GM19372 (cell line): Measurements from ENCODE around the gene BHLHA15.

Experiments used
- ATAC-seq: cut with Tn5 transposase; IDR thresholded peaks from one replicate; pipeline ENCODE4 v1.9.1; 2021; ENCODE audit warnings: mild to moderate bottlenecking, low read depth, moderate library complexity; ENCODE audit not compliant: unreplicated experiment

BHLHA15 gene

GRCh38 chr7:98223351-98223897, 12.2 kb downstream of the BHLHA15 start:
- no peak for ATAC-seq

- no peak for ATAC-seq
These were observed 12.9 kb downstream of the BHLHA15 start for GRCh38 chr7:98223898-98224700.

- ATAC-seq, result no peak
These were observed 13.5 kb downstream of the BHLHA15 start for GRCh38 chr7:98224701-98225181.

DNA sequence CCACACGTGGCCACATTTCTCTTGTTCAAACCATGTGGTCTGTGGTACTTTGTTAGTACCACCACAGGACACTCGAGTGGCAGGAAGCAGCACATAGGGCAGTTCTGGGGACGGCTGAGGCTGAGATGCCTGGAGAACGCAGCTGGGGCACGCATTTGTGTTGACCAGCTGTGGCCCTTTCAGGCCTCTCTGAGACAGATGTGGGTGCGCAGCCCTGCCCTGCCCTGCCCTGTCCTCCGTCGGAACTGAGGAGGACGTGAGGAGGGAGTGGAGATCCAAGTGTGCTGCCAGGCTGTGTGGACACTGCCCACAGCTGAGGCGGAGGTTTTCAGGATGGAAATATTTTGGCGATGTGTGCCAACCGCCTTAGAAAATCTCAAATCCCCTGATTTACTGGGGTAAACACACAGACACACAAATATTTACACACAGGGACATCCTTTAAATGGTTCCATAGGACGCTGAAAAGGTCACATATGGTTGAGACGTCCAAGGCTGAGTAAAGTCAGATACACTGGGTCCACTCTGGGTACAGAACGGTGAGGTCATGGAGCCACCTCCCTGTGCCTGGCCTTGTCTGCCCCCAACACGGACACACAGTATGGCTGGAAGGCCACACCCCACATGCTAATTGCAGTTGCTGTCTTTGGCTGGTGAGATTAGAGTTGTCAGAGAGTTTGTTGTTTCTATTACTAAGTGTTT, 14.8 kb downstream of the BHLHA15 start:
- ATAC-seq, result no peak

DNA sequence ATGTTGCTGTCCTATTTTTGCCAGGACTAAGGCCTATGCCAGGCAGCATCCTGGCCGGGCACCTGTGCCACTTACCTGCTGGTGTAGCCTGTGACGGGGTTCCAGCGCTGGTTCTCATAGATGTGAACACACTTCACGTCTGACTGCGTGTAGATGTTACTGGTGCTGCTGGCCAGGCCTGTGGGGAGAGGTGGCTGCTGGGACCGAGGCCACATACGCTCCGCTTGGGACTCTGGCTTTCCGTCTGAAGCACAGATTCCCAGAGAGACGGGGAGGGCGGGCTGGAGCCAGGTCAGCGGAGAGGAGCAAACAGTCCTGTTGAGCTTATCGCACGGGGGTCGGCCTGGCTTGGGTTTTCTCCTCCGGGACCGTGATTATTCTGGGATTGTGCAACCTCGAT, 16.7 kb downstream of the BHLHA15 start:
- ATAC-seq, result no peak

DNA sequence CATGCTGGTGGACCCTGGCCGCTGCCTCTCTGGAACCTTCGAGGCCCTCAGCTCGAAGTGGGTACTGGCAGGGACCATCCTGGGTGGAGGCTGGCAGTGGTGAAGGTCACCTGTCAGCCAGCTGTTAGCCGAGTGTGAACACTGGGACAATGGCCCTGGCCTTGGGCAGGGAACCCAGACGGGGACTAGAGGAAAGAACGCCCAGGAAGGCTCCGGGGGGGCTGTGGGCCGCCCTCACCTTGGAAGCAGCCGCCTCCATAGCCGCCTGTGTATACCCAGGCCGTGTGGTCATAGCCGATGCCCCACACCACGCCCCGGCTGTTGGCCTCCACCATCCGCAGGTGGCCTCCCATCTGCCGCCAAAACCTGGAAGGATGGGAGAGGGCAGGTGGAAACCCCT, 17.6 kb downstream of the BHLHA15 start:
- ATAC-seq, result no peak

DNA sequence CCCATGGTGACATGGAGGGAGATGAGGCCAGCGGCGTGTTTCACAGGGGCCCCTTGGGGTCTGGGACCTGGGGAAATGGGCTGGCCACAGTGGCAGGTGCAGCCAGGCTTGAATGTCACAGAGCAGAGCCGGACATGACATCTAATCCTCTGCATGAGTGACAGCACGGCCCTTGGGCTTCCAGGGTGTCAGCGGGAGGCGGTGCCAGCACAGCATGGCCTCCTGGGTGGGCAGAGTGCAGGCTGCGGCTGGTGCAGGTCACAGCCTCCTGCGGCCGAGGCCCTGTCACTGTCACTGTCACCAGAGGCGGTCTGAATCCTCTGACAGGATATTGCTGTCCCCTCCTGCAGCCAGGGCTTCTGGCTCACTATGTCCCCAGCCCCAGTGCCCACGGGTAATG, 18.2 kb downstream of the BHLHA15 start:
- no peak for ATAC-seq

GRCh38 chr7:98229991-98230745, 18.9 kb downstream of the BHLHA15 start:
- ATAC-seq, result no peak

GRCh38 chr7:98230746-98231471, 19.7 kb downstream of the BHLHA15 start:
- ATAC-seq, result no peak

DNA sequence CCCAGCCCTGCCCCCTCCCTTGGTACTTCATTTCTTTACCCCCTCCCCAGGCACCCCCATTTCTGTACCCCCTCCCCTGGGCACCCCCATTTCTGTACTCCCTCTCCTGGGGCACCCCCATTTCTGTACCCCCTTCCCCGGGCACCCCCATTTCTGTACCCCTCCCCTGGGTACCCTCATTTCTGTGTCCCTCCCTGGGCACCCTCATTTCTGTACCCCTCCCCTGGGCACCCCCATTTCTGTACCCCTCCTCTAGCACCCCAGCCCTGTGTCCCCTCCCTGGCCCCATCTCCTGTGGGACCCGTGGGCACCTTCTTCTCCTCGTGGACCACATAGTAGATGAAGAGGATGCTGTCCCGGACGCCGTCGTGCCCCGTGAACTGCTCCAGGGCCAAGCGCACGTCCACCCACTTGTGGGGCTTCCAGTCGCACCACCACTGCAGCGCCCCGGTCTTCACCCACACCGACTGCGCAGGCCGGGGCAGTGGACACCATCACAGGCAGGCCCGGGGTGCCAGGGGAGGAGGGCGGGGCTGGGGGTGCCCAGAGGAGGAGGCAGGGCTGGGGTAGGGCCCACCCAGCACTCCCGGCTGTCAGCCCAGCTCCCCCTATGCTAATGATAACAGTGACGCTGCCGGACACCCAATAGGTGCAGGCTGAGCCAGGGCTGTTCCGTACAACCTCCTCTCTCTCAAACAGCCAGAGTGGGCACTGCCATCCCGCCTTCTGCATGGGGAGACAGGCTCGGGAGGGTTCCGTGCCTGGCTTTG, 20.4 kb downstream of the BHLHA15 start:
- ATAC-seq, result no peak

GRCh38 chr7:98232263-98232585, 21.0 kb downstream of the BHLHA15 start:
- no peak for ATAC-seq

GRCh38 chr7:98232799-98233198, 21.6 kb downstream of the BHLHA15 start:
- no peak for ATAC-seq

DNA sequence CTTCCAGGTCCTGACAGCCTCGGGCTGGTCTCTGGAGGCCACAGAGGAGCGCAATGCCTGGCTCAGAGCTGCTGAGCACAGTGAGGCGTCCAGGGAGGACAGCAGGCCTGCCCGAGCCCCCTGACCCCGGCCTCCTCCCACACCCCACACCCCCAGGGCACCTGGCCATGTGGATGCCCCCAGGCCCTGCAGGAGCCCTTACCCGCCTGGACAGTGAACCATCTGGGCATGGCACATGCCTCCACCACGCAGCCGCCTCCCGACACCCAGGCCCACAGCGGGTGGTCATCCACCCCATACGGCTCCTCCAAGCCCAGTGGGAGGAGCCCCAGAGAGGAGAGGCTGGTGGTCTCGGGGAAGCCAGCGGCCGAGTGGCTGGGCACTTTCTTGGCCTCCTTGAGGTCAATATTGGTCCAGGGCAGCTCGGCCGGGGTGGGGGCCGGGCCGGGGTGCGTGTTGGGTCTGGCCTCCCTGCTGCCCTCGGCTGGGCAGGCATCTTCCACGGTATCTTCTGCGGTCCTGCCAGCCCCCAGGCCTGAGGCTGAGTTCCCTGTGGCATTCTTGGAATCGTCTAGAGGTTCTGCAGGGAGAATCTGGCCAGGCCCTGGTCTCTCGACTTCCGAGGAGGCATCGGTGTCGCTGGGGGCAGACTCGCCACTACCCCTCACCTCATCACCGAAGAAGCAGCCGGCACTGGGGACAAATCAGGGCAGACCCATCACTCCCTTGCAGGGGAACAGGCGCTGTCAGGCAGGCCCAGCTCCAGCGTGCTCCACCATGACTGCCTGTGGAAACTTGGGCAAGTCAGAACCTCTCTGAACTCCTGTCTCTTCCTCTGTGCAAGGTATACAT, 22.2 kb downstream of the BHLHA15 start:
- no peak for ATAC-seq

- ATAC-seq, result no peak
These were observed 23.3 kb downstream of the BHLHA15 start for GRCh38 chr7:98234429-98235147.

- ATAC-seq, result no peak
These were observed 24.7 kb downstream of the BHLHA15 start for GRCh38 chr7:98235901-98236300.

DNA sequence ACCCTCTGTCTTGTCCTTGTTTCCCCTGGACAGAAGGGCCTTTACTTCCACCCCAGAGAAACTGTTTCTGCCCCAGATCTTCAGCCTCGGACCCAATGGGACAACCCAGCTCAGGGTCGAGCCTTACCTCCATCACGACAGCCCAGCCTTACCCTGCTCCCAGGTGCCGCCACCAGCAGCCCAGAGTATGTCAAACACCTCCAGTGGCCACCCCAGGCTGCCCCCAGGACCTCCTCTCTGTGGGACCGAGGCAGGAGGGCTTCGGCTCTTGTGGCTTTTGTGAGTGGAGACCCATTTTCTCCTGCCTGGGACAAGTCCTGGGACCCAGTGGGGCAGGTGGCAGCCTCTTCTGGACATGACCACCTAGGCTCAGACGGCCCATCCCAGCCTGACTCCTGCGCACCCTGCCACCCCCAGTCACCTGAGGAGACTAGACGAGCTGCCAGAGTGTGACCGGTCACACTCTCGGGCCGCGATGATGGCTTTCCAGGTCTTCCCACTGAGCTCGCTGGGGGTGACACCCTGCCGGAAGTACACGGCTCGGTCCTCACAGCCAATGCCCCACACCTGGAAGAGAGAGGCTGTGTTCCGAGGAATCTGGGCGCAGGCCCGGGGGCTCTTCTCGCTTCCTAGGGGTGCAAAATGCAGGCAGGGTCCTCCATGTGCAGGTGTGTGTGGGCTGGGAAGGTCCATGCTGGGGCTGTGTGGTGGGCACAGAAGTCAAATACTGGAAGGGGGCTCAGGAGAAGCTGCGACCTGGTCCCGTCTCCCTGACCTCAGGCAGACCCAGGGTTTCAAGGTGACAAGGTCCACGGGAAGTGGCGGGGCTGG, 25.3 kb downstream of the BHLHA15 start:
- ATAC-seq, result no peak

GRCh38 chr7:98238076-98238475, 26.8 kb downstream of the BHLHA15 start:
- no peak for ATAC-seq
